ENCODE measurements around the gene DNAAF9.
A peak's percentile ranks its signal among the peaks of the same experiment; 100 is the strongest.

The DNAAF9 gene

DNA sequence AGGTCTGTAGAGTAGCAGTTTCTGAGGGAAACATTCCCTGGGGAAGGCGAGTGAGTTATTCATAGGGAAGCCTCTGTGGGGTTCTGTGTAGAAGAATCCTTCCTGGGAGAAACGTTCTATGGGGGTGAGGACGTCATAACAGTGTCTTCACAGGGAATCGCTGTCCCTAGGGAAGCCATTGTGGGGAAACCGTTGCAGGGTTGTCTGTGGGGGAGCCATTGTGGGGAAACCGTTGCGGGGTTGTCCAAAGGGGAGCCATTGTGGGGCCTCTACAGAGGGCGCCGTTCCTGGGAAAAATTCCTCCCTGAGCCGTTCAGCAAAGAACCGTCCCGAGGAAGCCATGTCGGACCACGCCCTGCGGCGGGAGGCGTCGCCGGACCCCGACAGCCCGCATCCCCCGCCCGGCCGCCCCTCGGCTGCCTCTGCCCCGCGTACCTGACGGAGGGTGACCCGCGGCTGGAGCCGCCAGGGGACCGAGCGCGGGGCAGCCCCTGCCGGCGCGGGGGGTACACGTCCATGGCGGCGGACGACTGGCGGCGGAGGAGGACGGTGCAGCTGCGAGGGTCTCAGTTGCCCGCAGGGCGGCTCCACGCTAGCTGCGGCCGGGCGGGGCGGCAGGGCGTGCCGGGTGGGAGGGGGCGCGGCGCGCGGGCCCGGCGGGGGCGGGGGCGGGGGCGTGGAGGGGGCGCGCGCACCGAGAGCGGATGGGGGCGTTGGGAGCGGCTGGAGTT lies at the start of gene DNAAF9:
DNAAF9 (minus strand) TSS at position 630 of the 731 bp plus-strand sequence; CDS start at position 518, 112 bp downstream.
- TF ChIP-seq, protein P1, sequence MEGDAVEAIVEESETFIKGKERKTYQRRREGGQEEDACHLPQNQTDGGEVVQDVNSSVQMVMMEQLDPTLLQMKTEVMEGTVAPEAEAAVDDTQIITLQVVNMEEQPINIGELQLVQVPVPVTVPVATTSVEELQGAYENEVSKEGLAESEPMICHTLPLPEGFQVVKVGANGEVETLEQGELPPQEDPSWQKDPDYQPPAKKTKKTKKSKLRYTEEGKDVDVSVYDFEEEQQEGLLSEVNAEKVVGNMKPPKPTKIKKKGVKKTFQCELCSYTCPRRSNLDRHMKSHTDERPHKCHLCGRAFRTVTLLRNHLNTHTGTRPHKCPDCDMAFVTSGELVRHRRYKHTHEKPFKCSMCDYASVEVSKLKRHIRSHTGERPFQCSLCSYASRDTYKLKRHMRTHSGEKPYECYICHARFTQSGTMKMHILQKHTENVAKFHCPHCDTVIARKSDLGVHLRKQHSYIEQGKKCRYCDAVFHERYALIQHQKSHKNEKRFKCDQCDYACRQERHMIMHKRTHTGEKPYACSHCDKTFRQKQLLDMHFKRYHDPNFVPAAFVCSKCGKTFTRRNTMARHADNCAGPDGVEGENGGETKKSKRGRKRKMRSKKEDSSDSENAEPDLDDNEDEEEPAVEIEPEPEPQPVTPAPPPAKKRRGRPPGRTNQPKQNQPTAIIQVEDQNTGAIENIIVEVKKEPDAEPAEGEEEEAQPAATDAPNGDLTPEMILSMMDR (conservative IDR thresholded peaks at IDR 0.05; ENCODE audit: control insufficient read depth, insufficient read depth, low read depth, low read length), result peak; percentile 0
- H3K4me3 ChIP-seq (ENCODE audit: control insufficient read depth, low read depth, low read length), result peak within 1 kb of the TSS; percentile 91
- peak; percentile 83 for DNase-seq (ENCODE audit: low read depth)

DNA sequence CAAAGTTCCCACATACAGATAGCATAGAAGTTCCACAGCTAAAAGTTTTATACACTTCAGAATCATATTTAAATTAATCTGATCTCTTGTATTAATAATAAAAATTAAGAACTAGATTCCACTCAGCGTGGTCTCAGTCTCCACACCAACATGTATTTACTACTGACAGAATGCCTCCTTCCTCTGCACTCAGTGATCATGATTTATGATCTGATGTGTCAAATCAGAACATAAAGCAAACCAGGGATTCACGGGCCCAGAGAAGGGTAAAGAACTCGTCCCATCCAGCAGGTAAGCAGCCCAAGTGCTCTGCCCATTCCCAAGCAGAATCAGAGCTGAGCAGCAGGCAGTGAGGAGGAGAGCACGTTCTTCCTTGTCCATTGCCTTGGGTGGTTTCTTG lies 49.2 kb upstream of the DNAAF9 start:
- TF ChIP-seq, protein P1 (conservative IDR thresholded peaks at IDR 0.05; ENCODE audit: control insufficient read depth, insufficient read depth, low read depth, low read length), result no peak
- H3K4me3 ChIP-seq (ENCODE audit: control insufficient read depth, low read depth, low read length), result no peak overlapping the region
- DNase-seq (ENCODE audit: low read depth), result no peak

DNA sequence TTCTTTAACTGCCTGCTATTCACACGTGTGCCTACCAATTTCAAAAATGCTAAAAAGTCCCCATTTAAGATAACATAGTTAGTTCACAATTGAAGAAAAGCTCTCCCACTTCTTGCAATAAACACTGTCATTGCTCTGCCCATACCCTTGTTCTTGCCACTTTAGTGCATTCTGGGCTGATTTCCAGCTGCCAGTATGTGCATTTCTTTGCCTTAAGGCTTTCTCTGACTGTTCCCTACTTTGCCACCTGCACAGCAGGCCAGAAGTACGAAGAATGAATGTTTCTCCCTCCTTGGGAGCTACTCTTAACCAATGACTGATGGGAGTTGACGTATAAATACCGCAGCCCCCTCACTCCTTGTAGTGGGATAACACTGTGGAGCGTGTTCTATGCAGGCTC lies 47.4 kb upstream of the DNAAF9 start:
- DNase-seq (ENCODE audit: low read depth), result no peak
- no peak overlapping the region for H3K4me3 ChIP-seq (ENCODE audit: control insufficient read depth, low read depth, low read length)
- TF ChIP-seq, protein P1 (conservative IDR thresholded peaks at IDR 0.05; ENCODE audit: control insufficient read depth, insufficient read depth, low read depth, low read length), result no peak

DNA sequence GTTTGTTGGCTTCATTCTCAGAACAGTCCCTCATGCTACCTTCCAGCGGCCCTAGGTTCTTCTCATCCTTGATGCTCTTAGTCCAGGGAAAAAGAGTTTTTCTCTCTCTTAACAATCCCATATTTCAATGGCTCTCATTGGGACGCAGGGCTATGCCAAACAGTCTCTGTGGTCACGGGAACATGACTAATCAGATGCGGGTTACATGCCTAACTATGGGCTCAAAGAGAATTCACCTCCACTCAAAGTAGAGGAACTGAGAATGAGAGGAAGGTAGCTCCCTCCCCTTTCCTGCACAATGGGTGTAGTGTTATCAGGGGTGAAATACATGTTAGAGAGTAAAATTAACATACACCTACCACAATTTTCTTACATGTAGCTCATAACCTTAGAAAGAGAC lies 45.2 kb upstream of the DNAAF9 start:
- H3K4me3 ChIP-seq (ENCODE audit: control insufficient read depth, low read depth, low read length), result no peak overlapping the region
- TF ChIP-seq, protein P1 (conservative IDR thresholded peaks at IDR 0.05; ENCODE audit: control insufficient read depth, insufficient read depth, low read depth, low read length), result no peak
- DNase-seq (ENCODE audit: low read depth), result no peak

DNA sequence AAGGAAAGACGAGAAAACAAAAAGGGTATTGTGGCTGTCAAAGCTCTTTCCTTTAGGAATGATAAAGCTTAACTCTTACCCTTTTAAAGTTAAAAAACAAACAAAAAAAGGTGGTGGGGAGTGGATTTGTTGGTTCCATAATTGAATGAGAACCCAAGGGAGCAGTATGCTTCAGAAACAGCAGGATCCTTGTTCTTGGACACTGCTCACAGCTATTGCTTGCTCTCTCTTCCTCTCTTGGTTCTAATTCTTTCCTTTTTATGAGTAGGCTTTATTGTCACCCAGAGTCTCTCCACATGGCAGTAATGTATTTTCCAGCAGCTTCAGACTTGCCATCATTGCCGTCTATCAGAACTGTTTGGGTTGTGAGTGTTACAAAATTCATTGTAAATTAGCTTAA lies 44.7 kb upstream of the DNAAF9 start:
- TF ChIP-seq, protein P1 (conservative IDR thresholded peaks at IDR 0.05; ENCODE audit: control insufficient read depth, insufficient read depth, low read depth, low read length), result no peak
- no peak overlapping the region for H3K4me3 ChIP-seq (ENCODE audit: control insufficient read depth, low read depth, low read length)
- no peak for DNase-seq (ENCODE audit: low read depth)

DNA sequence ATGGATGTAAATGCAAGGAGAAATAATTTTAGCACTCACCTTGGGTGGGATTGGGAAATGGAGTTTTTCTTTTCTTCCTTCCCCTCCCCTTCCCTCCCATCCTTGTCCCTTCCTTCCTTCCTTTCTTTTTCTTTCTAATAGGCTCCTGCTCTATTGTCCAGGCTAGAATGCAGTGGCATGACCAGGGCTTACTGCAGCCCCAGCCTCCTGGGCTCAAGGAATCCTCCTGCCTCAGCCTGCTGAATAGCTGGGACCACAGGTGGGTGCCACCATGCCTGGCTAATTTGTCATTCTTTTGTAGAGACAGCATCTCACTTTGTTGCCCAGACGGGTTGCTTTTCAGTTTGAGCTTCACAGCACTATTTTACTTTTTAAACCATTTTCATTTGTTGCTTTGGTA lies 41.9 kb upstream of the DNAAF9 start:
- TF ChIP-seq, protein P1 (conservative IDR thresholded peaks at IDR 0.05; ENCODE audit: control insufficient read depth, insufficient read depth, low read depth, low read length), result no peak
- H3K4me3 ChIP-seq (ENCODE audit: control insufficient read depth, low read depth, low read length), result no peak overlapping the region

More for the DNA sequence above, 41.9 kb upstream of the DNAAF9 start:
- DNase-seq (ENCODE audit: low read depth), result no peak
